Esophagus muscularis mucosa (tissue), 4 donors: ENCODE results near the gene GRIN3A. TPM values are rescaled to one million over a fixed set of nuclear protein-coding genes. Genes with fewer than 3 reads are reported as not detected.

Experiments
- DNase-seq: peaks from one replicate; pipeline ENCODE4 v3.0.0-alpha.2; 2017; ENCODE audit errors: extremely low spot score
- H3K27ac ChIP-seq, 4 donors: fragments of 200-600 bp; sonication (generic); replicated peaks in 1 of 4; 1 replicate in 3 of 4; 2 replicates in 1 of 4; pipeline ENCODE4 v1.5.1; 2016 to 2019; ENCODE audit warnings: mild to moderate bottlenecking in 1 of 4
- H3K27me3 ChIP-seq, 4 donors: fragments of 200-600 bp; sonication (generic); one replicate each; pipeline versions ENCODE4 v1.5.1 to v1.6.0; 2016 to 2019
- H3K36me3 ChIP-seq, 4 donors: fragments of 200-600 bp; sonication (generic); one replicate each; pipeline ENCODE4 v1.5.1; 2016 to 2019
- H3K4me1 ChIP-seq, 4 donors: fragments of 200-600 bp; sonication (generic); one replicate each; pipeline ENCODE4 v1.5.1; 2016 to 2019
- H3K4me3 ChIP-seq, 4 donors: fragments of 200-600 bp; sonication (generic); 1 replicate in 2 of 4; 2 replicates in 2 of 4; pipeline ENCODE4 v1.5.1; 2016 to 2019; ENCODE audit warnings: mild to moderate bottlenecking in 4 of 4, moderate library complexity in 1 of 4
- H3K9me3 ChIP-seq, 4 donors: fragments of 200-600 bp; sonication (generic); 1 replicate in 3 of 4; 2 replicates in 1 of 4; pipeline ENCODE4 v1.5.1; 2016 to 2019
- EP300 ChIP-seq: sonication (generic); formaldehyde crosslinking; IDR thresholded peaks from one replicate; pipeline ENCODE4 v1.6.1; 2017; ENCODE audit warnings: antibody characterized with exemption
- POLR2A ChIP-seq: fragments of 450-650 bp; IDR thresholded peaks from one replicate; pipeline ENCODE4 v1.6.1; 2017; ENCODE audit warnings: antibody characterized with exemption, moderate library complexity, mild to moderate bottlenecking, low read depth
- POLR2AphosphoS5 ChIP-seq, 2 donors: sonication (generic); formaldehyde crosslinking; IDR thresholded peaks; one replicate each; pipeline ENCODE4 v1.6.1; 2017; ENCODE audit warnings: antibody characterized with exemption in 2 of 2
- WGBS: methylation state at CpG from one replicate; pipeline ENCODE4 v1.1.5; 2018; 5-methylcytosine and 5-hydroxymethylcytosine counted together
- intact Hi-C: fragments of 100-400 bp; cut with DNase I; formaldehyde crosslinking; loops from one replicate; pipeline ENCODE4 v1.15.1; 2023
- total RNA-seq, 4 donors: library from RNA; depleted of rRNA; stranded (reverse); fragments of >200 nt; gene quantifications; one replicate each; pipeline versions ENCODE4 v1.1.0 to v1.2.1, GENCODE V29; 2016
- TF ChIP-seq, protein P1 (sequence below), 3 experiments: fragments of 200-600 bp in 2 of 3; fragments of 450-650 bp in 1 of 3; sonication (generic) in 2 of 3; IDR thresholded peaks; one replicate each; pipeline ENCODE4 v1.5.1; 2017 to 2019; ENCODE audit warnings: antibody characterized with exemption in 3 of 3, mild to moderate bottlenecking in 2 of 3, moderate library complexity in 1 of 3

Gene GRIN3A
- total RNA-seq, 4 donors from 2014 or later, result under 0.01 to 0.58 (median 0.37) TPM

DNA sequence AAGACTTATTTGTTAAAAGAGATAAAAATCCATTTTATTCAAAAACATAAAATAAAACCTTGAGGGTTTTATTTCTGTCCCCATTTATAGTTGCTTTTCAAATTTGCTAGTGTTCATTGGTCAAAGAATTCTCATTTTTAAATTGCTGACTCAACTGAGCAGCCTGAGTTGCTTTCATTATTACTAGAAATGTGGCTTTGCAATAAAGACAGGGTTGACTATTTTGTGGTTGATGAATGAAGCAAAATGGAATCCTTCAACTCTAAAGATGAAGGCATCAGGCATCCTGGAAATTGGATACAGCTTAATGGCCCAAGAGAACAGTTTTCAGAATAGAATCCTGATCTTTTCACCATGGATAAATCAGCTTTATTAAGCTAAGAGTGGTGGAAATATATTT is 119.7 kb downstream of the GRIN3A start:
- Histone ChIP-seq H3K36me3 (no peaks in the 10 kb centered on the region), H3K9me3 (no peaks in the 10 kb centered on the region), H3K27ac (no peak overlapping the region), H3K4me3 (no peak overlapping the region), H3K27me3 (no peaks in the 10 kb centered on the region), H3K4me1 (no peaks in the 10 kb centered on the region)
- intact Hi-C loops, result no loop called here
- DNase-seq, result no peak
- no peak for TF ChIP-seq POLR2AphosphoS5 (IDR thresholded peaks at IDR 0.05)
- no peak for TF ChIP-seq POLR2A
- TF ChIP-seq EP300, result no peak
- TF ChIP-seq, protein P1, sequence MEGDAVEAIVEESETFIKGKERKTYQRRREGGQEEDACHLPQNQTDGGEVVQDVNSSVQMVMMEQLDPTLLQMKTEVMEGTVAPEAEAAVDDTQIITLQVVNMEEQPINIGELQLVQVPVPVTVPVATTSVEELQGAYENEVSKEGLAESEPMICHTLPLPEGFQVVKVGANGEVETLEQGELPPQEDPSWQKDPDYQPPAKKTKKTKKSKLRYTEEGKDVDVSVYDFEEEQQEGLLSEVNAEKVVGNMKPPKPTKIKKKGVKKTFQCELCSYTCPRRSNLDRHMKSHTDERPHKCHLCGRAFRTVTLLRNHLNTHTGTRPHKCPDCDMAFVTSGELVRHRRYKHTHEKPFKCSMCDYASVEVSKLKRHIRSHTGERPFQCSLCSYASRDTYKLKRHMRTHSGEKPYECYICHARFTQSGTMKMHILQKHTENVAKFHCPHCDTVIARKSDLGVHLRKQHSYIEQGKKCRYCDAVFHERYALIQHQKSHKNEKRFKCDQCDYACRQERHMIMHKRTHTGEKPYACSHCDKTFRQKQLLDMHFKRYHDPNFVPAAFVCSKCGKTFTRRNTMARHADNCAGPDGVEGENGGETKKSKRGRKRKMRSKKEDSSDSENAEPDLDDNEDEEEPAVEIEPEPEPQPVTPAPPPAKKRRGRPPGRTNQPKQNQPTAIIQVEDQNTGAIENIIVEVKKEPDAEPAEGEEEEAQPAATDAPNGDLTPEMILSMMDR (IDR thresholded peaks at IDR 0.05), result no peak

- Histone ChIP-seq H3K9me3 (no peaks in the 10 kb centered on the region), H3K27ac (no peak overlapping the region), H3K4me3 (no peak overlapping the region), H3K36me3 (no peaks in the 10 kb centered on the region), H3K27me3 (peaks cover 0 to 15% (median 0%) of the 10 kb centered on the region in 4 donors), H3K4me1 (peaks cover 0 to 5% (median 0%) of the 10 kb centered on the region in 4 donors)
- no peak for TF ChIP-seq POLR2A
- TF ChIP-seq EP300, result no peak
- TF ChIP-seq, protein P1 (IDR thresholded peaks at IDR 0.05), result no peak
- no peak for TF ChIP-seq POLR2AphosphoS5 (IDR thresholded peaks at IDR 0.05)
- WGBS, result 92% methylated on average over 3 of the region's 3 CpGs
- intact Hi-C loops, result no loop called here
- no peak for DNase-seq
These were observed 132.9 kb downstream of the GRIN3A start for GRCh38 chr9:101605547-101605946.

DNA sequence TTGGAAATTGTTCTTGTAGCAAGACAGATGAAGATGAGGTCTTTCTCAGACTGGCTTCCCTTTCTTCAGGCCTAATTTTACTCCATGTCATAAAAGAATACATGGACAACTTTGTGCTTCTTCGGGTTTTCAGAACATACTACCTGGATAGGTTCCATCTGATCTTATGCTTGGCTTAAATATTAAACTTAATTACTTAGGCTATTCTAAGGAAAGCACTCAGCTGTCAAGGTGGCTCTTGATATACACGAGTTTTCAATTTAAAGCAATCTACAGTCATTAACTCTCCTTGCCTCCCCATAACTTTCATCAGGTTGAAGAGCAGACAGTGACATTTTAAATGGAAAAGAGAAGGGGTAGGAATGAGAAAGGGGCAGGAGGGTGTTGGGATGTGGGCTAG is 134.2 kb downstream of the GRIN3A start:
- WGBS, result 80% methylated on average over 2 of the region's 2 CpGs
- peaks cover 0 to 5% (median 0%) of the 10 kb centered on the region in 4 donors for H3K4me1 ChIP-seq
- no peak for TF ChIP-seq EP300
- TF ChIP-seq POLR2A, result no peak
- TF ChIP-seq, protein P1 (IDR thresholded peaks at IDR 0.05), result no peak
- no peak for TF ChIP-seq POLR2AphosphoS5 (IDR thresholded peaks at IDR 0.05)
- H3K9me3 ChIP-seq, result no peaks in the 10 kb centered on the region
- peaks cover 0 to 15% (median 0%) of the 10 kb centered on the region in 4 donors for H3K27me3 ChIP-seq
- DNase-seq, result no peak
- intact Hi-C loops, result no loop called here
- no peak overlapping the region for H3K4me3 ChIP-seq
- no peak overlapping the region for H3K27ac ChIP-seq
- no peaks in the 10 kb centered on the region for H3K36me3 ChIP-seq

GRCh38 chr9:101601904-101602765 is 136.3 kb downstream of the GRIN3A start:
- peaks cover 0 to 5% (median 0%) of the 10 kb centered on the region in 4 donors for H3K4me1 ChIP-seq
- intact Hi-C loops, result no loop called here
- whole genome bisulfite sequencing, result 31% methylated on average over 11 of the region's 11 CpGs
- no peak overlapping the region for H3K27ac ChIP-seq
- TF ChIP-seq POLR2AphosphoS5 (IDR thresholded peaks at IDR 0.05) (no peak), EP300 (no peak), POLR2A (no peak)
- TF ChIP-seq, protein P1 (IDR thresholded peaks at IDR 0.05), result peak; percentile 52 to 62 (median 57)
- DNase-seq, result peak; percentile 42
- H3K4me3 ChIP-seq, result no peak overlapping the region
- H3K9me3 ChIP-seq, result no peaks in the 10 kb centered on the region
- H3K36me3 ChIP-seq, result no peaks in the 10 kb centered on the region
- H3K27me3 ChIP-seq, result peaks cover 0 to 17% (median 0%) of the 10 kb centered on the region in 4 donors
